ENCODE results near the gene CADPS2.

Gene CADPS2

GRCh38 chr7:122767339-122767738, 118.9 kb downstream of the CADPS2 start:
- DNase-seq, result no peak

GRCh38 chr7:122766593-122766992, 119.7 kb downstream of the CADPS2 start:
- DNase-seq, result no peak

- DNase-seq, result no peak
Measured at GRCh38 chr7:122764902-122765301, 121.4 kb downstream of the CADPS2 start.

- DNase-seq, result no peak
Measured at GRCh38 chr7:122764020-122764419, 122.2 kb downstream of the CADPS2 start.

- DNase-seq, result no peak
Measured at GRCh38 chr7:122762071-122762470, 124.2 kb downstream of the CADPS2 start.

GRCh38 chr7:122758501-122758900, 127.8 kb downstream of the CADPS2 start:
- no peak for DNase-seq

- DNase-seq, result no peak
Measured at GRCh38 chr7:122756860-122757259, 129.4 kb downstream of the CADPS2 start.

GRCh38 chr7:122755696-122756095, 130.6 kb downstream of the CADPS2 start:
- no peak for DNase-seq

- no peak for DNase-seq
Measured at GRCh38 chr7:122752583-122752982, 133.7 kb downstream of the CADPS2 start.

- no peak for DNase-seq
Measured at GRCh38 chr7:122750389-122750788, 135.9 kb downstream of the CADPS2 start.

GRCh38 chr7:122748195-122748594, 138.1 kb downstream of the CADPS2 start:
- no peak for DNase-seq

- no peak for DNase-seq
Measured at GRCh38 chr7:122746948-122747347, 139.3 kb downstream of the CADPS2 start.

GRCh38 chr7:122743211-122743610, 143.0 kb downstream of the CADPS2 start:
- DNase-seq, result no peak

GRCh38 chr7:122738947-122739346, 147.3 kb downstream of the CADPS2 start:
- DNase-seq, result no peak

GRCh38 chr7:122736183-122736582, 150.1 kb downstream of the CADPS2 start:
- no peak for DNase-seq

GRCh38 chr7:122727759-122728158, 158.5 kb downstream of the CADPS2 start:
- no peak for DNase-seq

GRCh38 chr7:122727354-122727753, 158.9 kb downstream of the CADPS2 start:
- no peak for DNase-seq

- no peak for DNase-seq
Measured at GRCh38 chr7:122726881-122727280, 159.4 kb downstream of the CADPS2 start.

GRCh38 chr7:122724366-122724765, 161.9 kb downstream of the CADPS2 start:
- no peak for DNase-seq

GRCh38 chr7:122719010-122719578, 167.2 kb downstream of the CADPS2 start:
- no peak for DNase-seq

GRCh38 chr7:122717356-122718089, 168.7 kb downstream of the CADPS2 start:
- no peak for DNase-seq

- DNase-seq, result no peak
Measured at GRCh38 chr7:122715183-122715582, 171.1 kb downstream of the CADPS2 start.

GRCh38 chr7:122710916-122711315, 175.3 kb downstream of the CADPS2 start:
- DNase-seq, result no peak

- DNase-seq, result no peak
Measured at GRCh38 chr7:122709930-122710646, 176.2 kb downstream of the CADPS2 start.
